Esophagus muscularis mucosa (tissue), 4 donors: ENCODE data around the gene BCL7C. TPM values are rescaled to one million over a fixed set of nuclear protein-coding genes. Genes with fewer than 3 reads are reported as not detected.
A peak's percentile ranks its signal among the peaks of the same experiment; 100 is the strongest.

Experiments used
- DNase-seq: peaks from one replicate; pipeline ENCODE4 v3.0.0-alpha.2; 2017; ENCODE audit errors: extremely low spot score
- H3K27ac ChIP-seq, 4 donors: fragments of 200-600 bp; sonication (generic); replicated peaks in 1 of 4; 1 replicate in 3 of 4; 2 replicates in 1 of 4; pipeline ENCODE4 v1.5.1; 2016 to 2019; ENCODE audit warnings: mild to moderate bottlenecking in 1 of 4
- H3K27me3 ChIP-seq, 4 donors: fragments of 200-600 bp; sonication (generic); one replicate each; pipeline versions ENCODE4 v1.5.1 to v1.6.0; 2016 to 2019
- H3K36me3 ChIP-seq, 4 donors: fragments of 200-600 bp; sonication (generic); one replicate each; pipeline ENCODE4 v1.5.1; 2016 to 2019
- H3K4me1 ChIP-seq, 4 donors: fragments of 200-600 bp; sonication (generic); one replicate each; pipeline ENCODE4 v1.5.1; 2016 to 2019
- H3K4me3 ChIP-seq, 4 donors: fragments of 200-600 bp; sonication (generic); 1 replicate in 2 of 4; 2 replicates in 2 of 4; pipeline ENCODE4 v1.5.1; 2016 to 2019; ENCODE audit warnings: mild to moderate bottlenecking in 4 of 4, moderate library complexity in 1 of 4
- H3K9me3 ChIP-seq, 4 donors: fragments of 200-600 bp; sonication (generic); 1 replicate in 3 of 4; 2 replicates in 1 of 4; pipeline ENCODE4 v1.5.1; 2016 to 2019
- CTCF ChIP-seq, 3 experiments: fragments of 200-600 bp in 2 of 3; fragments of 450-650 bp in 1 of 3; sonication (generic) in 2 of 3; IDR thresholded peaks; one replicate each; pipeline ENCODE4 v1.5.1; 2017 to 2019; ENCODE audit warnings: antibody characterized with exemption in 3 of 3, mild to moderate bottlenecking in 2 of 3, moderate library complexity in 1 of 3
- EP300 ChIP-seq: sonication (generic); formaldehyde crosslinking; IDR thresholded peaks from one replicate; pipeline ENCODE4 v1.6.1; 2017; ENCODE audit warnings: antibody characterized with exemption
- POLR2A ChIP-seq: fragments of 450-650 bp; IDR thresholded peaks from one replicate; pipeline ENCODE4 v1.6.1; 2017; ENCODE audit warnings: antibody characterized with exemption, moderate library complexity, mild to moderate bottlenecking, low read depth
- POLR2AphosphoS5 ChIP-seq, 2 donors: sonication (generic); formaldehyde crosslinking; IDR thresholded peaks; one replicate each; pipeline ENCODE4 v1.6.1; 2017; ENCODE audit warnings: antibody characterized with exemption in 2 of 2
- WGBS: methylation state at CpG from one replicate; pipeline ENCODE4 v1.1.5; 2018; 5-methylcytosine and 5-hydroxymethylcytosine counted together
- intact Hi-C: fragments of 100-400 bp; cut with DNase I; formaldehyde crosslinking; loops from one replicate; pipeline ENCODE4 v1.15.1; 2023
- total RNA-seq, 4 donors: library from RNA; depleted of rRNA; stranded (reverse); fragments of >200 nt; gene quantifications; one replicate each; pipeline versions ENCODE4 v1.1.0 to v1.2.1, GENCODE V29; 2016

Gene BCL7C
- total RNA-seq, 4 donors from 2014 or later, result 42.1 to 57.9 (median 45.5) TPM

GRCh38 chr16:30875871-30876801 lies 17.7 kb downstream of the BCL7C start:
- no peak for DNase-seq
- Histone ChIP-seq H3K4me3 (peak overlapping the region; percentile 65 to 96 (median 74)), H3K9me3 (no peaks in the 10 kb centered on the region), H3K27me3 (no peaks in the 10 kb centered on the region), H3K4me1 (peaks cover 20 to 38% (median 30%) of the 10 kb centered on the region in 4 donors), H3K36me3 (peaks cover 0 to 32% (median 12%) of the 10 kb centered on the region in 4 donors), H3K27ac (peak overlapping the region; percentile 78 to 91 (median 87))
- 7% methylated on average over 11 of the region's 12 CpGs for WGBS
- intact Hi-C loops, result loop anchor here (2.0 kb wide), 1 partner anchor 31 kb away; no protein-coding TSS in a partner anchor
- TF ChIP-seq CTCF (IDR thresholded peaks at IDR 0.05) (no peak), POLR2A (no peak), EP300 (no peak), POLR2AphosphoS5 (IDR thresholded peaks at IDR 0.05) (no peak)

DNA sequence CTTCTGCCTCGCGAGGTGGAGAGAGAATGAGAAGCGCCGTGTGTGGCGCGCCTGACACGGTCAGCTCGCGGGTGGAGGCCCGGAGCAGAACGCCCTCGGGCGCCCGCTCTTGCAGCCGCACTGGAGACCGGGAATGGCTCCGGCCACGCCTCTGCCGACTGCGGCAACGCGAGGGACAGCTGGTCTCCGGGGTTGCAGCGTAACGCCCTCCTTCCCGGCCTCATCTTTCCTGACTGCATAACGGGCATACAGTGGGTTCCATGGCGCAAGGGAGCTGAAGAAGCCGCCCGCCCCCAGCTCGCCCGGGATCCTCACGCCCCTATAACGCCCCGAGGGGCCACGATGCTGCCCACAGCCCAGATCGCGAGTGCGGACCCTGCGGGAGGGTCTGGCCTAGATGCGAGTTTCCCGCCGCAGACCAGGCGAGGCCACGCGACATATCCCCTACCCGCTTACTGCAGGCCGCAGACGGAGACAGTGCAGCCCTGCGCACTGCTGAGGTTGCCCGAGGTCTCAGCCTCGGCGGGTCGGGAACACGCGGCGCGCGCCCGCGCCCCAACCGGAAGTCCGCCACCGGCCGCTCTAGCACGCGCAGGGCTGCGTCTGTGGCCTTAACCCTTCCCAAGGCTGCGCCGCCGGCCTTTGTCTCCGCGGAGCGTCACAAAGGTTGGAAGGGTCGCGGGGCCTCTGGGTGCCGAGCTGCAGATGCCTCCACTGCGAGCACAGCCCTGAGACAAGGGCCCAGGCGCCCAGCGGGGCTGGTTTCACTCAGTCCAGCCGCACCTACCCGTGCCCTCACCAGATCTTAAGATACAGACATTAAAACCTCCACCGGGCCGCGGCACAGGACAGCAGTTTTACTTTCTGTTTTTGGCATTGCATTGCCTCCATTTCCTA lies 18.8 kb downstream of the BCL7C start:
- Histone ChIP-seq H3K4me3 (peak overlapping the region; percentile 65 to 96 (median 74)), H3K27me3 (no peaks in the 10 kb centered on the region), H3K27ac (peak overlapping the region; percentile 78 to 91 (median 87)), H3K9me3 (no peaks in the 10 kb centered on the region), H3K36me3 (peaks cover 0 to 21% (median 11%) of the 10 kb centered on the region in 4 donors), H3K4me1 (peaks cover 20 to 38% (median 30%) of the 10 kb centered on the region in 4 donors)
- 0% methylated on average over 19 of the region's 85 CpGs for WGBS
- peak; percentile 95 for DNase-seq
- intact Hi-C loops, result loop anchor here (2.0 kb wide), 1 partner anchor 30 kb away; no protein-coding TSS in a partner anchor
- TF ChIP-seq EP300 (no peak), CTCF (IDR thresholded peaks at IDR 0.05) (no peak), POLR2A (peak; percentile 29), POLR2AphosphoS5 (IDR thresholded peaks at IDR 0.05) (peak; percentile 89)

DNA sequence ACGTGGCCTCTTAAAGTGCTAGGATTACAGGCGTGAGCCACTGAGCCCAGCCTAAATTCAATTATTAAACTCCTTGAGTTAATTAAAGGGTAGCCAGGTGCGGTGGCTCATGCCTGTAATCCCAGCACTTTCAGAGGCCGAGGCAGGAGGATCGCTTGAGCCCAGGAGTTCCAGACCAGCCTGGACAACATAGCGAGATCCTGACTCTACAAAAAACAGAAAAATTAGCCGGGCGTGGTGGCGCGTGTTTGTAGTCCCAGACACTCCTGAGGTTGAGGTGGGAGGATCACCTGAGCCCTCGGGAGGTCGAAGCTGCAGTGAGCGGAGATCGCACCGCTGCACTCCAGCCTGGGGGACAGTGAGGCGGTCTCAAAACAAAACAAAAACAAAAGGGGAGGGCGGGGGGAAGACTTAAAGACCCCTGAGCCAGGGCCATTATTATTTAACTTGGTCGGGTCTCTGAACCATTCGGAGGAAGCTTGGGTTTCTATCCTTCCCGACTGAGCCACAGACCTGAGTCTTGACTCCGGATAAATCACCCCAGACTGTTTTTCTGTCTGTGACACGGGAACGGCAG lies 19.5 kb downstream of the BCL7C start:
- H3K36me3 ChIP-seq, result peaks cover 0 to 15% (median 9%) of the 10 kb centered on the region in 4 donors
- intact Hi-C loops, result loop anchor here (2.0 kb wide), 1 partner anchor 30 kb away; no protein-coding TSS in a partner anchor
- WGBS, result 26% methylated on average over 23 of the region's 23 CpGs
- H3K4me1 ChIP-seq, result peaks cover 20 to 38% (median 30%) of the 10 kb centered on the region in 4 donors
- H3K4me3 ChIP-seq, result peak overlapping the region; percentile 65 to 96 (median 74)
- DNase-seq, result no peak
- TF ChIP-seq CTCF (IDR thresholded peaks at IDR 0.05) (no peak), POLR2A (no peak), EP300 (no peak), POLR2AphosphoS5 (IDR thresholded peaks at IDR 0.05) (no peak)
- H3K9me3 ChIP-seq, result no peaks in the 10 kb centered on the region
- peak overlapping the region; percentile 78 to 91 (median 87) for H3K27ac ChIP-seq
- no peaks in the 10 kb centered on the region for H3K27me3 ChIP-seq

GRCh38 chr16:30870904-30871303 lies 23.0 kb downstream of the BCL7C start:
- intact Hi-C loops, result no loop called here
- WGBS, result 93% methylated on average over 6 of the region's 6 CpGs
- H3K27ac ChIP-seq, result no peak overlapping the region
- no peak overlapping the region for H3K4me3 ChIP-seq
- peaks cover 0 to 4% (median 2%) of the 10 kb centered on the region in 4 donors for H3K36me3 ChIP-seq
- H3K4me1 ChIP-seq, result peaks cover 6 to 19% (median 12%) of the 10 kb centered on the region in 4 donors
- H3K9me3 ChIP-seq, result no peaks in the 10 kb centered on the region
- no peak for DNase-seq
- no peaks in the 10 kb centered on the region for H3K27me3 ChIP-seq
- TF ChIP-seq CTCF (IDR thresholded peaks at IDR 0.05) (no peak), POLR2AphosphoS5 (IDR thresholded peaks at IDR 0.05) (no peak), POLR2A (no peak), EP300 (no peak)
